ENCODE measurements around the gene REV1.
"Not testable (repeated sequence)": the region's sequence is repeated elsewhere in the genome, so short reads cannot be mapped to it uniquely, and the experiment has no call there.

REV1 gene

DNA sequence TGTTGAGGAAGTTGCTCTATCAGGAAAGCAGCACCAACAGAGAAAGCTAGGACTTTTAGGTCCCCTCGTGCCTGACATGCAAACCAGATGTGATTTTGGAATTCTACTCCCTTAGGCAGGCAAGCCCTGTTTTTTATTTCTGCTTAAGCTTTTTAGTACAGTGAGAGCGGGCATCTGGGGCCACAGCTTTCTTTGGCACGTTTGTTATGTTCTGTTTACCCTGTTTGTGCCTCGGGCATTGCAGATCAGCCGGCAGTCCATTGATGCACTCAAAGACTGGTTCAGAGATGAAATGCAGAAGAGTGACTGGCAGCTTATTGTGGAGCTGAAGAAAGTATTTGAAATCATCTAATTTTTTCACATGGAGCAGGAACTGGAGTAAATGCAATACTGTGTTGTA is 90.8 kb downstream of the REV1 start:
- no peak for DNase-seq

DNA sequence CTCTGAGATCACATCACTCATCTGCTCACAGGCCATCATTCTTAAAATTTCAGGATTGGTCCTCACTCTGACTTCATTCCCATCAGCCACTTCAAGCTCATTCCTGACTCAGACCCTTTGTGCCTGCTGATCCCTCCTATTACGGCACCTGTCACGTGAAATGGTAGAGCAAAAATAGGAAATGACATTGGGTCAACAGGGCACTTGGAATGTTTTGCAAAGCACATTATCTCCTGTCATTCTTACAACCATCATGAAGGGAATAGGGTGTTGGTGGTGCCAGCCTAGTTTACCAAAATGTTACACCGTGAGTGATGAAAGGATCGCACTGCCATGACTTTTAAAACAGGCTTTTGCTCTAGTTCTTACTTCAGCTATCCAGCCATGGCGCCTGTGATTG is 91.5 kb downstream of the REV1 start:
- DNase-seq: no peak

DNA sequence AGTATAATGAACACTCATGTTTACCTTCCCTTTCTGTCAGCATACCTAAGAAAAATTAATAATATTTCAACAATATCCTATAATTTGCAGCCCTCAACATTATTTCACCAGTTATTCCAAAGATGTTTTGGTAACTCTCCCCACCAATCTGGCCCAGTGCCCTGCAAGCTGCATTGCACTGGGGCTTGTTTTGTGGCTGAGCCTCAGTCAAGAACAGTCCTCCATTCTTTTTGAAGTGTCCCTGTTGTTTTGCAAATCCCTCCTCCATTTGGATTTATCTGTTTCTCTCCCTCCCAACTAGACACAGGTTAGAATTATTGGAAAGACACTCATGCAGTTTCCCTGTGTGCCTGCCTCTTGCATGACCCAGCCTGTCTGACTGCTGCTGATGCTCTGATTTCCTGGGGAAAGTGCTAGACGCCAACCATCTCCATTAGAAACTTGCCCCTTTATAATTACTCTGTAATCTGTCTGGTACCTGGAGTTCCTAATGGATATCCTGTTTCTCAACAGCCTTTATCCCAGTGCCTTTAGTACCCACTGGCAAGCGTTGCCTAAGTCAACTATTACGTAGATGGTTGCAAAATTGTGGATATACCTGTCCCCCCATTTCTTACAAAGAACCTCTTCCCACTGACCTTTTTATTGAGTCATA is 92.4 kb downstream of the REV1 start:
- DNase-seq: no peak

DNA sequence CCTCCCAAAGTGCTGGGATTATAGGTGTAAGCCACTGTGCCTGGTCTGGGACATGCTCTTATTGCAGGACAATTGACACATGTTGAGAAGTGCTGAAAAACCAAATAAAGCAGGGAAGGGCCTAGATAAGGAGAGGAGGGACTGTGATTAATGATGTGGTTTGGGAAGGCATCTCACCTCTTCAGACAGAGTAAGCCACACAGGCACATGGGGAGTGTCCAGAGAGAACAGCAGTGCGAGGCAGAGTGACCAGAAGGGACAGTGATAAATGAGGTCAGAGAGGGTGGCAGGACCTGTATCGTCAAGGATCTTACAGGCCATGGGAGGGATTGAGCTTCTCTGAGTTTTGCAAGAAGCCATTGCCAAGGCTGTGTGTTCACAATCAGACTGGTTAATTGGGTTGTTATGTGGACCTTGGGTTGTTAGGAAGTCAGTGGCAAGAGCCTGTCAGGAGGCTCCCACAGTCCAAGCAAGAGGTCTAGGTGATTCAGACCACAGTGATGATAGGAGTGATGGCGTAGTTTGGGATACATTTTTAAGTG is 94.2 kb downstream of the REV1 start:
- no peak for DNase-seq

DNA sequence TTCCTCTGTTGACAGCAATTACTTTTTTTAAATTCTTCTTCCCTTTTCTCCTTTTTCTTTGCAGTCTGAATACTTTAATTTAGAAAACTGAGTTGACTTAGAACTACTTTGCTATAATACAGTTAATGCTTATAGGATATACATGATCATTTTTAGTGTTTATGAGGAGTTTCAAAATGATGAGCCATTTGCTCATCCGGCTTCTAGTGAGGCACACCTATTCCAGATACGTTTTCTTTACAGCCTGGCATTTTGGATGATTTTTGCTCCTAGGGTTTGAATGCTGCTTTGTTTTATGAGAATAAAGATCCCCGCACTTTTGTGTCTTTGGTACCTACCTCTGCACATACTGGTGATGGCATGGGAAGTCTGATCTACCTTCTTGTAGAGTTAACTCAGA is 99.9 kb downstream of the REV1 start:
- DNase-seq: no peak

DNA sequence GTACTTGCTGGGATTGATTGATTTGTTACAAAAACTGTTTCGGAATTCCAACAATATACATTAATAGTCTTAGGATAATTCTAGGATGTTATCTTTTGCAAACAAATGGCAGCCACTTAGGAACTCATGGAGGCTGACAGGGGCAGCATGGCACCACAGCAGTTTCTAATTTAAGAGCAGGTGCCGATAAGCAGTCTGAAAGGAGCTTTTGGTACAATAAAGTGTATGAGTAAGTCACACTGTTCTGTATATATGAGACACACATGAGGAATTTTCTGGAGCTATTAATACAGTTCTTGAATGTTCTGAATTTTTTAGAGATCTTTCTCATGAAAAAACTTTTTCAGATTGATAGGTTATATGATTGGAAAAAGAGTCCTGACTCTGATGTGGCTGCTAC is 100.4 kb downstream of the REV1 start:
- no peak for DNase-seq

DNA sequence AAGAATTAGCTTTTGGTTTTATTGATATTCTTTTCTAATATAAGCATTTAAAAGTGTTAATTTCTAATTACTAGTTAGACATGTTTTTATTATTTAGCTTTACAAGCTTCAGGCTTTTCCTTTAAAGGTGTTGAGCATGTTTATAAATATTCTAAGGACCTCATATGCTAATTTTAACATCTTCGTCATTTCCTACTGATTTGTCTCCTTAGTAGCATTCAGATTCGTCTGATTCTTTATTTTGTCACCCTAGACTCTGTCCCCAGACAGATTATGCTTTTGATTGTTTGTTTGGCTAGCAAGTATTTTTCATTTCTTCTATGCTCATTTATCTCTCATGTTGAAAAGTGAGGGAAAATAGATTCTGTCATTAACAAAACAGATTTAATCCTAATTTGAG is 100.9 kb downstream of the REV1 start:
- no peak for DNase-seq

DNA sequence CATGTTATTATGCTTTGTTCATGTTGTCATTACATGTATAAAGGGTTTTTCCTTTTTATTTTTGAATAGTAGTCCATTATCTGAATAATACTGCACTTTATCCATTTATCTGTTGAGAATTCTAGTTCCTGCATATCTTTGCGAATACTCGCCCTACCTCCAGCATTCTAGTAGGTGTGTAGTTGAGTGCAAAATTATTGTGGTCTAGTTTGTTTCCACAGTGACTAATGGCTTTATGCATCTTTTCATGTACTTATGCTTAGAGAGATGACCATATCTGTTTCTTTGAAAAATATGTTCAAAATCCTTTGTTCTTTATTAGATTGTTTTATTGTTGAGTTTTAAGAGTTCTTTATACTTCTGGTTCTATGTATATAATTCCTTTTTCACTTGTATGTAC is 103.8 kb downstream of the REV1 start:
- DNase-seq: no peak

DNA sequence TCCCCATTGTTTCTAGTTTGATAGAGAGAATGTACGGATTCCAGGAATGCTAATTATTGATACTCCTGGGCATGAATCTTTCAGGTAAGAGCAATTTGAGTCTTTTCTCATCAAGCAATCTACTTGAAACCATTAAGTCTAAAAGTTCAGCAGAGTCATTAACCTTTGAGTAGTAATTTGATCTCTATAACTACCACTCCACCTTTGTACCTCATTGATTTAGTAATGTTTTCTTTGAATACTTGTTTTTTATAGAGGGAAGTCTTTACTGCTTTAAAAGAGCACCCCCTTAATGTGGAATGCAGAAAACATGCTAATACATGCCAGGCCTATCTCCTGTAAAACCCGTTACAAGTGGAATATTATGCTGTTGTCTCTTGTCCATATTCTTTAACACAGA is 107.7 kb downstream of the REV1 start:
- DNase-seq: no peak

DNA sequence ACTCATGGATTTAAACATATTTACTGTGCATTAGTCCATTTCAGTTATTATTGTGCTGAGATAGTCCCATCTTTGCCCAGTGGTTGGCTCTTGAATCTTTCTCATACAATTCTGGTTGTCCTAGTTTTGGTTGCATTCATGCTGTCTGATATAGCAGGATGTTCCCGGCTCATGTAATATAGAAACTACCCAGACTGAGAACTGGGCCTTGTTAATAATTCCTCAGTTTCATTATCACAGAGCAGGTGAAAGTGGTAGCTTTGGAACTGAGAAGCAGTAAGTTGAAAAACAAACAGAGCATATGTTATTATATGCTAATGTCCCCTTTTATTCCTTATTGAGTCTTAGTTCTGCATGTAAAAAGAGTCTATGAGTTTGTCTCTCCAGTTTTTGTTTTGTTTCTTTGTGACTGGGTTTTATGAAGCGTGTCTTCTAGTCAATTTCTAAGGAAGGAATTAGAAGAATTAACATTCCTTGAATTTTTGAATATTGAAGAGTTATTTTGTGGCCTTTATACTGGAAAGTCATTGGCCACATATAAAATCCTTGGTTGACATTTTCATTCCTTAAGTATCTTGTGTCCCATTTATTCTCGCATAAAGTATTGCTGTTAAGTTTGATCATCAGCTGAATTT is 109.3 kb downstream of the REV1 start:
- no peak for DNase-seq

DNA sequence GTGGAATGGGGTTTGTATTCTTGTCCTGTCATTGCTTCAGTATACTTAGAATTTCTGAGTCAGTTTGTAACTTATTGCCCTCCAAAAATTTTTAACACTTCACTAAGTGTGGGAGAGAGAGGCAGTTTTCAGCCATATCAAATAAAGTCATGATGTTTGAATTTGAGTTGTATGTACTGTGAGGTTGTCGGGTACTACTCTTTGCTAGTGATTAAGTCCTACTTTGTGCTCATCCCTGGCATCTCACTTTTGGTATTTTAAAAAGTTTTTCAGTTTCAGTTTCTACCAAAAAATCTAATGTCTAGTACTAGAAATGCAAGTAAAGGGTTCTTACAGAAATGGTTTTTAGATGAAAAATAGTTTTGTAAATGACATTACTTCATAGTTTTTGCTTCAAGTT is 111.9 kb downstream of the REV1 start:
- DNase-seq: no peak

DNA sequence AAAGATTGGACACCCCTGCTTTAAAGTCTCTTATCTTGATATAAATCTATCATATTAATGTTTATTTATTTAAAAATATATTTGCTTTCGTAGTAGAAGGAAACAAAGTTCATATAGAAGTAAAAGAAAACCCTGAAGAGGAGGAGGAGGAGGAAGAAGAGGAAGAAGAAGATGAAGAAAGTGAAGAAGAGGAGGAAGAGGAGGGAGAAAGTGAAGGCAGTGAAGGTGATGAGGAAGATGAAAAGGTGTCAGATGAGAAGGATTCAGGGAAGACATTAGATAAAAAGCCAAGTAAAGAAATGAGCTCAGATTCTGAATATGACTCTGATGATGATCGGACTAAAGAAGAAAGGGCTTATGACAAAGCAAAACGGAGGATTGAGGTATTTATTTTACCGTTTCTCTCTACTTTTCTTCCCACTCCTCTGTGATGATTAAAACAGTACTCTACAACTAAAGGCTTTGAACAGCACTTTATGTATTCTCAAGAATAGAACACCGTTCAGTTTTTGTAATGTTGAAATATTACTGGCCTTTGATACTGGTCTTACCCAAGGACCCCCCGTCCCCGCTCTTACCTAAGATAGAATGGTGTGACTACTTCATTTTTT is 113.5 kb downstream of the REV1 start:
- no peak for DNase-seq

DNA sequence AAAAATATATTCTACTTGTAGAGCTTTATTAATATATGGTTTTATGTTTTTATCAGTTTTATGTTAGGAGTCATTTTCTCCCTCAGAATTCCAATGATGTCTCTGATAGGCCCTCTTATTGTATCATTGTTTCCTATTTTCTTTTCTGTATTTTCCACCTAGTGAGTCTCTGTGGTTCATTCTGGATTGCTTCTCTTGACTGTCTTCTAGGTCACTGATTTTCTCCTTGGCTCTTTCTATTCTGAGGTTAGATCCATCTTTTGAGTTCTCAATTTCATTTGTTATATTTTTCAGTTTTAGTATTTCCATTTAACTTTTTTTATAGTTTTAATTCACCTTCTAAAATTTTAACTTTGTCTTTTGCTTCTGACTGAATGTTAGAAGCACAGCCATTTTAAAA is 115.1 kb downstream of the REV1 start:
- no peak for DNase-seq

DNA sequence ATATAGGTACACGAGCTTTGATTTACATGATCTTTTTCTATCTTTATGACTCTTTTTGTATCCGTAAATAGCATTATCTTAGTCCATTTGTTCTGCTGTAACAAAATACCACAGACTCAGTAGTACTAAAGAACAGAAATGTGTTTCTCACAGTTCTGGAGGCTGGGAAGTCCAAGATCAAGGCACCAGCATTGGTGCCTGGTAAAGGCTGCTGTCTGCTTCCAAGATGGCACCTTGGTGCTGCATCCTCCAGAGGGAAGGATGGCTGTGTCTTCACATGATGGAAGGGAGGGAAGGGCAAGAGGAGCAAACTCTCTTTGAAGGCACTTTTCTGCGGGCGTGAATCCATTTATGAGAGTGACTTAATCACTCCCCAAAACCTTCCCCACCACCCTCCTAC is 116.7 kb downstream of the REV1 start:
- DNase-seq: no peak

DNA sequence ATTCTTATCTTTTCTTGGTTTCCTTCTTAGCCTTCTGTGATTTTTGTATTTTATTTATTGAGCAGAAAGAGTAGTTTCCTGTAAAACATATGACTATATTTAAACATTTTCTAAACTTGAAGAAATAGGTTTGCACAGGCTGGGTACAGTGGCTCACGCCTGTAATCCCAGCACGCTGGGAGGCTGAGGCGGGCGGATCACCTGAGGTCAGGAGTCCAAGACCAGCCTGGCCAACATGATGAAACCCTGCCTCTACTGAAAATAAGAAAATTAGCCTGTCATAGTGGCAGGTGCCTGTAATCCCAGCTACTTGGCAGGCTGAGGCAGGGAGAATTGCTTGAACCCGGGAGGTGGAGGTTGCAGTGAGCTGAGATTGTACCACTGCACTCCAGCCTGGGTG is 121.0 kb downstream of the REV1 start:
- DNase-seq: not testable (repeated sequence)

DNA sequence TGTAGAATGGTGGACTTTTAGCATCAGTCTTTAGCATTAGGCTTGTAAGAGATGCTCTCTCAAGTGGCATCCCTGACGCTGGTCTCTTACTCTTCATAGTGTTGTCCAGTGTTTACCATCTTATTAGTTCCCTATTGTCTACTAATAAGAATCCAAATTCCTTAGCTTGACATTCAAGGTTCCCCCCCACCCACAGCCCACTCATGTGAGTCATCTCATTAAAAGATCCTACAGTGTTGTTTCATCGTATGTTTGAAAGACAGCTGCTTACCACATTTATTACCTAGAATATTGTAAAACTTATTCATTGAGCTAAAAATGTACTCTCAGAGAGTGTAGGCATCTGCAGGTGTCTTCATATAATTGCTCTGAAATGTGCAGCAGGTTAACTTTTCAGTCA is 124.2 kb downstream of the REV1 start:
- DNase-seq: no peak

DNA sequence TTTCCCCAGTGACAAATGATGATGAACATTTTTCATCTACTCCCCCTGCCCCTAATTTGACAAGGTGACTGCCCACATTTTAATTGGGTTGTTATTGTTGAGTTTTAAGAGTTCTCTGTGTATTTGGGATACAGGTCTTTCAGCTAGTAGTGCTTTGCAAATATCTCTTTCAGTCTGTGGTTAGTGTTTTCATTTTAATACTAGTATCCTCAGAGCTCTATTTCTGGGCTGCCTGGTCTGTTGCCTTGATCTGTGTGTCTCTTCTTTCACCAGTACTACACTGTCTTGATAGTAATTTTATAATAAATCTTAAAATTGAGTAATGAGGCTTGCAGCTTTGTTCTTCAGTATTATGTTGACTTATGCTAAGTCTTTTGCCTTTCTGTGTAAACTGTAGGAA is 133.0 kb downstream of the REV1 start:
- no peak for DNase-seq

DNA sequence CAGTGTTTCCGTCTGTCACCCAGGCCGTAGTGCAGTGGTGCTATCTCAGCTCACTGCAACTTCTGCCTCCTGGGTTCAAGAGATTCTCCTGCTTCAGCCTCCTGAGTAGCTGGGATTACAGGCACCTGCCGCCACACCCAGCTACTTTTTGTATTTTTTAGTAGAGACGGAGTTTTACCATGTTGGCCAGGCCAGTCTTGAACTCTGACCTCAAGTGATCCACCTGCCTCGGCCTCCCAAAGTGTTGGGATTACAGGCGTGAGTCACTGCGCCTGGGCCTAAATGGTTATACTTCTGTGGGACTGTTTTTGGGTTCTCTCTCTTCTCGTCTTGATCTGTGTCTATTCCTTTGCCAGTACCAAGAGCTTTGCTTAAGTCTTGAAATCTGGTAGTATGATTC is 135.0 kb downstream of the REV1 start:
- DNase-seq: not testable (repeated sequence)

DNA sequence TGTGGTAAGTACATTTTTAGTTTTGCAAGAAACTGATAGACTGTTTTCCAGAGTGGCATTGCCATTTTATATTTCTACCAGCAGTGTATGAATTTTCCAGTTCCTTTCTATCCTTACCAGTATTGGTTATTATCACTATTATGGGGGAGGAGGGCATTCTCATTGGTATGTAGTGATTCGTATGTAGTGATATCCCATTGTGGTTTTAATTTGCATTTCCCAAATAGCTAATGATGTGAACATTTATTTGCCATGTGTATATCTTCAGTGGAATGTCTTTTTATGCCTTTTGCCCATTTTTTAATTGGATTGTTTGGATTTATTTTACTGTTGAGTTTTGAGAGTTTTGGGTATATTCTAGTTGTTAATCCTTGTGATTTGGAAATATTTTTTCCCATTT is 135.7 kb downstream of the REV1 start:
- no peak for DNase-seq
